Measurements from ENCODE around the gene DDOST. TPM values are rescaled to one million over a fixed set of nuclear protein-coding genes. Genes with fewer than 3 reads are reported as not detected.

The DDOST gene
- total and polyA plus RNA-seq, 12 donors = 123 to 349 (median 202) TPM

DNA sequence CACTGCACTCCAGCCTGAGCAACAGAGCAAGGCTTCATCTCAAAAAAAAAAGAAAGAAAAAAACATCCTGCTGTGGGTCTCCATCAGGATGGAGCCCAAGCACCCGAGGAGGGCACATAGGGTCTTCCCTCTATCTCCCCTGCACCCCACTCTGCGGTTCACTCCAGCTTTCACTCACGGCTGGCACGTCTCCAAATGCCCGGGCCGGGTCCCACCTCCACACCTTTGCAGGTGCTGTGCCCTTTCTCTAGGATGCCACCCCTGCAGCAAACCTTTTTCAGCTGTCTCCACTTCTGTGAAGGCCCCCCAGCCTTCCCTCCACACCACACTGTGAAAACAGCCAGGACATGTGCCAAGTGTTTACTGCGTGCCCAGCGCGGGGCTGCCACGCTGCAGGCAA lies 22.4 kb upstream of the DDOST start:
- Histone ChIP-seq H3K4me3 (no peak overlapping the region), H3K27me3 (no peaks in the 10 kb centered on the region), H3K9me3 (replicated peaks in 1 of 3) (no peaks in the 10 kb centered on the region), H3K27ac (peak overlapping the region in 1 of 5 donors; percentile 89), H3K4me1 (replicated peaks in 1 of 2) (peaks cover 24 to 41% of the 10 kb centered on the region in 2 donors), H3K36me3 (replicated peaks in 1 of 2) (no peaks in the 10 kb centered on the region)
- TF ChIP-seq POLR2A (IDR thresholded peaks at IDR 0.05) = no peak
- TF ChIP-seq, protein P1, sequence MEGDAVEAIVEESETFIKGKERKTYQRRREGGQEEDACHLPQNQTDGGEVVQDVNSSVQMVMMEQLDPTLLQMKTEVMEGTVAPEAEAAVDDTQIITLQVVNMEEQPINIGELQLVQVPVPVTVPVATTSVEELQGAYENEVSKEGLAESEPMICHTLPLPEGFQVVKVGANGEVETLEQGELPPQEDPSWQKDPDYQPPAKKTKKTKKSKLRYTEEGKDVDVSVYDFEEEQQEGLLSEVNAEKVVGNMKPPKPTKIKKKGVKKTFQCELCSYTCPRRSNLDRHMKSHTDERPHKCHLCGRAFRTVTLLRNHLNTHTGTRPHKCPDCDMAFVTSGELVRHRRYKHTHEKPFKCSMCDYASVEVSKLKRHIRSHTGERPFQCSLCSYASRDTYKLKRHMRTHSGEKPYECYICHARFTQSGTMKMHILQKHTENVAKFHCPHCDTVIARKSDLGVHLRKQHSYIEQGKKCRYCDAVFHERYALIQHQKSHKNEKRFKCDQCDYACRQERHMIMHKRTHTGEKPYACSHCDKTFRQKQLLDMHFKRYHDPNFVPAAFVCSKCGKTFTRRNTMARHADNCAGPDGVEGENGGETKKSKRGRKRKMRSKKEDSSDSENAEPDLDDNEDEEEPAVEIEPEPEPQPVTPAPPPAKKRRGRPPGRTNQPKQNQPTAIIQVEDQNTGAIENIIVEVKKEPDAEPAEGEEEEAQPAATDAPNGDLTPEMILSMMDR (IDR thresholded peaks at IDR 0.05) = no peak
- intact Hi-C loops (cut with DNase I) = no loop called here
- no peak for DNase-seq
- WGBS, 4 donors = 69 to 82% (median 78%) methylated on average over 10 of the region's 10 CpGs

DNA sequence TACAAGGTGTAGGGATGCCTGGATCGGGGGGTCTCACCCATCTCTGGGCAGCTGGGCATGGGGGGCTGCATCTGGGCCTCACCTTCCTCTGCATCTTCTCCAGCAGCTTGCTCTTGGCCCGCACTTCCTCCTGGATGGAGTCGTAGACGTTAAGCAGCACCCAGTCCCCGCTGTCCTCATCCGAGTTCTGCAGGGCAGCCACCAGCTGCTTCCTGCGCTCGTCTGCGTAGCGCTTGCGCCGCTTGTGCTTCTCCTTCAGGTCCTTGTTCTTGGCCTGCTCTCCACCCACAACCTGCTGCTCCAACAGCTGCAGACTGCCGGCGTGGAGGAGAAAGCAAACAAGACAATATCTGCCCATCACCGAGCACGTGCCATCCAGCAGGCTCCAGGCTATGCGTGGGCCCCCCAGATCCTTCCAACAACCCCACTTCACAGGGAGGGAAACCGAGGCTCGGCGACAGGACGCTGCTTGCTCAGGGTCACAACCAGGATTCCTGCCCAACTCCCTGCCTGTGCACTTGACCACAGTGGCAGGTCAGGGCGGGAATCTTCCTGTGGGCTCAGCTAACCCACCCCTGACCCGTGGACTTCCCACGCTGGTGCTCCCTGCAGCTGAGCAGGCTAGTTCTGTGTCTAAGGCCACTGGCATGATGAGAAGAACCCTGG lies 21.5 kb upstream of the DDOST start:
- no peaks in the 10 kb centered on the region for H3K9me3 ChIP-seq (replicated peaks in 1 of 3)
- intact Hi-C loops (cut with DNase I) = no loop called here
- H3K36me3 ChIP-seq (replicated peaks in 1 of 2) = no peaks in the 10 kb centered on the region
- WGBS, 4 donors = 58 to 90% (median 78%) methylated on average over 16 to 24 of the region's 24 CpGs
- peaks cover 24 to 41% of the 10 kb centered on the region in 2 donors for H3K4me1 ChIP-seq (replicated peaks in 1 of 2)
- no peak for TF ChIP-seq POLR2A (IDR thresholded peaks at IDR 0.05)
- TF ChIP-seq, protein P1 (IDR thresholded peaks at IDR 0.05) = no peak
- H3K4me3 ChIP-seq = no peak overlapping the region
- H3K27me3 ChIP-seq = no peaks in the 10 kb centered on the region
- peak in 2 of 7 donors; percentile 37 to 59 for DNase-seq
- H3K27ac ChIP-seq = peak overlapping the region in 1 of 5 donors; percentile 6

DNA sequence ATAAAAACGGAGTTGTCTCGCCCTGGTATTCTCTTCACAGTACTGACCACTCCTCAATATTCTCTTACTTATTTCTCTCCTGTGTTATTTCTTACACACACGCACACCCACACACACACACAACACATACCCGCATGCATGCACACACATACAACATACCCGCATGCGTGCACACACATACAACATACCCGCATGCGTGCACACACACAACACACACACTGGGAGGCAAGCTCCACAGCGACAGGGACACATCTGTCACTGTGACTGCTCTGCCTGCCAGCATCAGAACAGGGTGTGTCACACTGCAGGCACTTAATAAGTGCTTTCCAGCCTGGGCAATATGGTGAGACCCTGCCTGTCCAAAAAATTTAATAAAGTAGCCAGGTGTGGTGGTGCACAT lies 20.8 kb upstream of the DDOST start:
- TF ChIP-seq, protein P1 (IDR thresholded peaks at IDR 0.05) = no peak
- TF ChIP-seq POLR2A (IDR thresholded peaks at IDR 0.05) = no peak
- Histone ChIP-seq H3K36me3 (replicated peaks in 1 of 2) (no peaks in the 10 kb centered on the region), H3K4me3 (no peak overlapping the region), H3K27me3 (no peaks in the 10 kb centered on the region), H3K27ac (no peak overlapping the region), H3K9me3 (replicated peaks in 1 of 3) (no peaks in the 10 kb centered on the region), H3K4me1 (replicated peaks in 1 of 2) (peaks cover 24 to 41% of the 10 kb centered on the region in 2 donors)
- DNase-seq = no peak
- WGBS, 4 donors = 89 to 92% (median 90%) methylated on average over 9 of the region's 9 CpGs
- intact Hi-C loops (cut with DNase I) = no loop called here

DNA sequence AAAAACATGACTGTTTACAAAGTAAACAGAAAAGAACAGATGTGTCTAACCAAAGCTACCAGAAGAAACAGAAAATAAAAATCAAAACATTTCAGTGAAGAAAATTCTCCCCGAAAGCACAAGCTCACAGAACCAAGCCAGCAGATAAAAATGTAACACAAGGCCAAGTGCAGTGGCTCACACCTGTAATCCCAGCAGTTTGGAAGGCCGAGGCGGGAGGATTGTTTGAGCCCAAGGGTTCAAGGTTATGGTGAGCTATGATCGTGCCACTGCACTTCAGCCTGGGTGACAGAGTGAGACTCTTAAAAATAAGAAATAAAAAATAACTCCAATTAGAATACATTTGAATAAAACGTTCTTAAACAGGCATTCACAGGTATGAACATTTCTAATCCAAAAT lies 19.1 kb upstream of the DDOST start:
- Histone ChIP-seq H3K4me3 (no peak overlapping the region), H3K27ac (peak overlapping the region in 1 of 5 donors; percentile 1), H3K9me3 (replicated peaks in 1 of 3) (no peaks in the 10 kb centered on the region), H3K4me1 (replicated peaks in 1 of 2) (peaks cover 21 to 35% of the 10 kb centered on the region in 2 donors), H3K36me3 (replicated peaks in 1 of 2) (no peaks in the 10 kb centered on the region), H3K27me3 (no peaks in the 10 kb centered on the region)
- TF ChIP-seq, protein P1 (IDR thresholded peaks at IDR 0.05) = no peak
- TF ChIP-seq POLR2A (IDR thresholded peaks at IDR 0.05) = no peak
- intact Hi-C loops (cut with DNase I) = no loop called here
- WGBS, 4 donors = 35 to 47% (median 41%) methylated on average over 5 of the region's 5 CpGs
- DNase-seq = peak in 2 of 7 donors; percentile 30 to 43

All from adrenal gland (tissue), 12 donors.